ENCODE results near the gene PLXNA1. TPM values are rescaled to one million over a fixed set of nuclear protein-coding genes. Genes with fewer than 3 reads are reported as not detected.

The PLXNA1 gene
- polyA plus RNA-seq, 1 donor from 2014 or later: 65.6 TPM

- H3K36me3 ChIP-seq (ENCODE audit: insufficient read depth, low read length): peaks cover 3% of the 10 kb centered on the region
- H3K27ac ChIP-seq (ENCODE audit: low read length): peak overlapping the region; percentile 45
- H2AFZ ChIP-seq (ENCODE audit: low read depth, low read length): no peak overlapping the region
- H3K9me3 ChIP-seq (ENCODE audit: low read length): no peaks in the 10 kb centered on the region
- peak overlapping the region; percentile 86 for H3K9ac ChIP-seq (ENCODE audit: low read length)
- H4K20me1 ChIP-seq (ENCODE audit: insufficient read depth): peaks cover 23% of the 10 kb centered on the region
- no peak for TF ChIP-seq MXI1 (conservative IDR thresholded peaks at IDR 0.05; ENCODE audit: poor library complexity, severe bottlenecking)
- no peak for TF ChIP-seq EZH2 (IDR thresholded peaks at IDR 0.05; ENCODE audit: borderline replicate concordance, insufficient read depth, low read length, poor library complexity, severe bottlenecking)
- no peak for TF ChIP-seq SMC3 (conservative IDR thresholded peaks at IDR 0.05; ENCODE audit: poor library complexity)
- no peak for TF ChIP-seq RAD21 (conservative IDR thresholded peaks at IDR 0.05)
- no peak for TF ChIP-seq TAF1 (IDR thresholded peaks at IDR 0.05; ENCODE audit: low read depth)
- TF ChIP-seq CTCF (IDR thresholded peaks at IDR 0.05; ENCODE audit: poor library complexity, severe bottlenecking): no peak
- TF ChIP-seq POLR2AphosphoS5 (IDR thresholded peaks at IDR 0.05): no peak
- TF ChIP-seq EP300 (conservative IDR thresholded peaks at IDR 0.05; ENCODE audit: poor library complexity, severe bottlenecking): no peak
- no peak for TF ChIP-seq REST (IDR thresholded peaks at IDR 0.05; ENCODE audit: borderline replicate concordance)
- no peaks in the 10 kb centered on the region for H3K9me2 ChIP-seq (ENCODE audit: insufficient read depth, low read length)
- H3K4me2 ChIP-seq (ENCODE audit: low read length): peak overlapping the region; percentile 91
- peaks cover 2% of the 10 kb centered on the region for H3K27me3 ChIP-seq (ENCODE audit: insufficient read depth, low read depth, low read length)
- H3K4me3 ChIP-seq (ENCODE audit: low read length): peak overlapping the region; percentile 97
- H3F3A ChIP-seq (ENCODE audit: insufficient read depth, low read length, poor library complexity, severe bottlenecking): no peaks in the 10 kb centered on the region
- peaks cover 41% of the 10 kb centered on the region for H3K79me2 ChIP-seq (replicated peaks; ENCODE audit: insufficient read depth, low read length)
Observed at GRCh38 chr3:126984391-126985131, 1.6 kb downstream of the PLXNA1 start.

GRCh38 chr3:126985132-126985985 lies 2.4 kb downstream of the PLXNA1 start:
- Histone ChIP-seq H3K79me2 (replicated peaks; ENCODE audit: insufficient read depth, low read length) (peaks cover 49% of the 10 kb centered on the region), H3K4me2 (ENCODE audit: low read length) (peak overlapping the region; percentile 91), H3F3A (ENCODE audit: insufficient read depth, low read length, poor library complexity, severe bottlenecking) (no peaks in the 10 kb centered on the region), H3K27me3 (ENCODE audit: insufficient read depth, low read depth, low read length) (peaks cover 2% of the 10 kb centered on the region), H4K20me1 (ENCODE audit: insufficient read depth) (peaks cover 27% of the 10 kb centered on the region), H3K4me3 (ENCODE audit: low read length) (peak overlapping the region; percentile 97), H2AFZ (ENCODE audit: low read depth, low read length) (no peak overlapping the region), H3K9me3 (ENCODE audit: low read length) (no peaks in the 10 kb centered on the region), H3K27ac (ENCODE audit: low read length) (peak overlapping the region; percentile 45), H3K9ac (ENCODE audit: low read length) (peak overlapping the region; percentile 86), H3K9me2 (ENCODE audit: insufficient read depth, low read length) (no peaks in the 10 kb centered on the region), H3K36me3 (ENCODE audit: insufficient read depth, low read length) (peaks cover 9% of the 10 kb centered on the region)
- TF ChIP-seq POLR2AphosphoS5 (IDR thresholded peaks at IDR 0.05) (no peak), CTCF (IDR thresholded peaks at IDR 0.05; ENCODE audit: poor library complexity, severe bottlenecking) (peak; percentile 61), EP300 (conservative IDR thresholded peaks at IDR 0.05; ENCODE audit: poor library complexity, severe bottlenecking) (no peak), REST (IDR thresholded peaks at IDR 0.05; ENCODE audit: borderline replicate concordance) (no peak), EZH2 (IDR thresholded peaks at IDR 0.05; ENCODE audit: borderline replicate concordance, insufficient read depth, low read length, poor library complexity, severe bottlenecking) (no peak), MXI1 (conservative IDR thresholded peaks at IDR 0.05; ENCODE audit: poor library complexity, severe bottlenecking) (no peak), SMC3 (conservative IDR thresholded peaks at IDR 0.05; ENCODE audit: poor library complexity) (peak; percentile 76), TAF1 (IDR thresholded peaks at IDR 0.05; ENCODE audit: low read depth) (no peak), RAD21 (conservative IDR thresholded peaks at IDR 0.05) (peak; percentile 72)
